Parathyroid adenoma (tissue), 2 donors: ENCODE results near the gene SYNRG.

Source experiments
- H2AFZ ChIP-seq: fragments of 300-600 bp; sonication (generic); one replicate; pipeline ENCODE4 v1.7.0; 2017; ENCODE audit warnings: antibody characterized with exemption, mild to moderate bottlenecking
- H3K27ac ChIP-seq: fragments of 300-600 bp; sonication (generic); one replicate; pipeline ENCODE4 v1.7.0; 2017
- H3K27me3 ChIP-seq: fragments of 300-600 bp; sonication (generic); one replicate; pipeline ENCODE4 v1.7.0; 2017; ENCODE audit warnings: low read length; ENCODE audit not compliant: control insufficient read depth, insufficient read depth
- H3K36me3 ChIP-seq: fragments of 300-600 bp; sonication (generic); one replicate; pipeline ENCODE4 v1.7.0; 2017; ENCODE audit warnings: low read length; ENCODE audit not compliant: control insufficient read depth, insufficient read depth
- H3K4me1 ChIP-seq: fragments of 300-600 bp; sonication (generic); one replicate; pipeline ENCODE4 v1.7.0; 2017; ENCODE audit warnings: control low read depth
- H3K4me2 ChIP-seq: fragments of 300-600 bp; sonication (generic); one replicate; pipeline ENCODE4 v1.7.0; 2017; ENCODE audit warnings: low read length
- H3K4me3 ChIP-seq: fragments of 300-600 bp; sonication (generic); one replicate; pipeline ENCODE4 v1.7.0; 2017; ENCODE audit warnings: low read depth, low read length
- H3K79me2 ChIP-seq: fragments of 300-600 bp; sonication (generic); one replicate; pipeline ENCODE4 v1.7.0; 2017; ENCODE audit warnings: control low read depth
- H3K9ac ChIP-seq: fragments of 300-600 bp; sonication (generic); one replicate; pipeline ENCODE4 v1.7.0; 2017; ENCODE audit warnings: mild to moderate bottlenecking
- H3K9me3 ChIP-seq: fragments of 300-600 bp; sonication (generic); one replicate; pipeline ENCODE4 v1.7.0; 2017; ENCODE audit warnings: low read length; ENCODE audit not compliant: control insufficient read depth
- CTCF ChIP-seq: fragments of 300-600 bp; sonication (generic); IDR thresholded peaks from one replicate; pipeline ENCODE4 v1.7.0; 2017; ENCODE audit warnings: antibody characterized with exemption, mild to moderate bottlenecking
- donor health status: primary hyperparathyroidism.

The SYNRG gene

GRCh38 chr17:37480427-37480826, 128.8 kb downstream of the SYNRG start:
- TF ChIP-seq CTCF = no peak
- Histone ChIP-seq H3K27ac (no peak overlapping the region), H3K4me3 (no peak overlapping the region)

GRCh38 chr17:37479025-37479424, 130.2 kb downstream of the SYNRG start:
- Histone ChIP-seq H3K4me3 (no peak overlapping the region), H3K9ac (no peak overlapping the region), H3K27ac (no peak overlapping the region), H3K27me3 (no peaks in the 10 kb centered on the region), H3K9me3 (no peaks in the 10 kb centered on the region), H3K4me2 (no peak overlapping the region), H2AFZ (no peak overlapping the region), H3K4me1 (no peaks in the 10 kb centered on the region), H3K36me3 (no peaks in the 10 kb centered on the region), H3K79me2 (no peaks in the 10 kb centered on the region)
- no peak for TF ChIP-seq CTCF

More at GRCh38 chr17:37480427-37480826, 128.8 kb downstream of the SYNRG start:
- Histone ChIP-seq H3K4me1 (no peaks in the 10 kb centered on the region), H3K36me3 (no peaks in the 10 kb centered on the region), H3K79me2 (no peaks in the 10 kb centered on the region), H3K9ac (no peak overlapping the region), H2AFZ (no peak overlapping the region), H3K27me3 (no peaks in the 10 kb centered on the region), H3K9me3 (no peaks in the 10 kb centered on the region), H3K4me2 (no peak overlapping the region)

- H3K9ac ChIP-seq = no peak overlapping the region
- no peaks in the 10 kb centered on the region for H3K79me2 ChIP-seq
- TF ChIP-seq CTCF = no peak
- H3K36me3 ChIP-seq = no peaks in the 10 kb centered on the region
- no peak overlapping the region for H3K27ac ChIP-seq
- no peak overlapping the region for H3K4me3 ChIP-seq
- no peaks in the 10 kb centered on the region for H3K9me3 ChIP-seq
- H2AFZ ChIP-seq = no peak overlapping the region
- H3K4me1 ChIP-seq = no peaks in the 10 kb centered on the region
- H3K27me3 ChIP-seq = no peaks in the 10 kb centered on the region
- H3K4me2 ChIP-seq = no peak overlapping the region
Measured at GRCh38 chr17:37478187-37478586, 131.0 kb downstream of the SYNRG start.

GRCh38 chr17:37476431-37477120, 132.6 kb downstream of the SYNRG start:
- no peak overlapping the region for H3K27ac ChIP-seq
- H3K4me3 ChIP-seq = no peak overlapping the region
- H3K4me1 ChIP-seq = no peaks in the 10 kb centered on the region
- no peaks in the 10 kb centered on the region for H3K79me2 ChIP-seq
- no peak overlapping the region for H3K4me2 ChIP-seq
- H3K36me3 ChIP-seq = no peaks in the 10 kb centered on the region
- no peaks in the 10 kb centered on the region for H3K9me3 ChIP-seq
- H3K27me3 ChIP-seq = no peaks in the 10 kb centered on the region
- no peak overlapping the region for H3K9ac ChIP-seq
- no peak for TF ChIP-seq CTCF
- no peak overlapping the region for H2AFZ ChIP-seq

- no peak overlapping the region for H2AFZ ChIP-seq
- no peak overlapping the region for H3K4me2 ChIP-seq
- H3K4me3 ChIP-seq = no peak overlapping the region
- H3K27ac ChIP-seq = no peak overlapping the region
- no peaks in the 10 kb centered on the region for H3K9me3 ChIP-seq
- no peak for TF ChIP-seq CTCF
- H3K27me3 ChIP-seq = no peaks in the 10 kb centered on the region
- no peaks in the 10 kb centered on the region for H3K36me3 ChIP-seq
- no peaks in the 10 kb centered on the region for H3K79me2 ChIP-seq
- no peaks in the 10 kb centered on the region for H3K4me1 ChIP-seq
- H3K9ac ChIP-seq = no peak overlapping the region
Measured at GRCh38 chr17:37475731-37476420, 133.3 kb downstream of the SYNRG start.
